ENCODE data around the gene TPRA1.
A peak's percentile ranks its signal among the peaks of the same experiment; 100 is the strongest.

Gene TPRA1

GRCh38 chr3:127590593-127591465 lies at the start of gene TPRA1:
Gene TPRA1 (minus strand): TSS chr3:127590733. CDS start chr3:127580146, 10,587 bp downstream.
- DNase-seq, result peak; percentile 88

GRCh38 chr3:127640042-127640355 lies 49.5 kb upstream of the TPRA1 start:
- no peak for DNase-seq

GRCh38 chr3:127639173-127640041 lies 48.9 kb upstream of the TPRA1 start:
- no peak for DNase-seq

GRCh38 chr3:127637971-127638370 lies 47.4 kb upstream of the TPRA1 start:
- DNase-seq, result no peak

- peak; percentile 18 for DNase-seq
These were observed 47.0 kb upstream of the TPRA1 start for GRCh38 chr3:127637546-127637945.

GRCh38 chr3:127634653-127635052 lies 44.1 kb upstream of the TPRA1 start:
- no peak for DNase-seq

GRCh38 chr3:127632035-127632820 lies 41.7 kb upstream of the TPRA1 start:
- no peak for DNase-seq

- no peak for DNase-seq
These were observed 40.5 kb upstream of the TPRA1 start for GRCh38 chr3:127630811-127631714.

GRCh38 chr3:127629467-127630403 lies 39.2 kb upstream of the TPRA1 start:
- peak; percentile 47 for DNase-seq

GRCh38 chr3:127628788-127629466 lies 38.4 kb upstream of the TPRA1 start, which contains the start of gene PODXL2:
Gene PODXL2 (plus strand): TSS chr3:127629185. CDS start chr3:127629220, 35 bp downstream.
- peak; percentile 58 for DNase-seq

GRCh38 chr3:127628426-127628787 lies 37.9 kb upstream of the TPRA1 start:
- DNase-seq, result no peak

- DNase-seq, result no peak
These were observed 35.3 kb upstream of the TPRA1 start for GRCh38 chr3:127625821-127626220.

- DNase-seq, result no peak
These were observed 33.5 kb upstream of the TPRA1 start for GRCh38 chr3:127624063-127624462.

GRCh38 chr3:127622772-127623576 lies 32.4 kb upstream of the TPRA1 start:
- no peak for DNase-seq

- no peak for DNase-seq
These were observed 31.5 kb upstream of the TPRA1 start for GRCh38 chr3:127622031-127622430.

- DNase-seq, result no peak
These were observed 30.3 kb upstream of the TPRA1 start for GRCh38 chr3:127620637-127621375.

- DNase-seq, result no peak
These were observed 28.4 kb upstream of the TPRA1 start for GRCh38 chr3:127618891-127619290.

GRCh38 chr3:127616836-127617605 lies 26.5 kb upstream of the TPRA1 start:
- DNase-seq, result no peak

All from CD4-positive, alpha-beta T cell treated with Interleukin-6 for 4 hours (primary cell).